HG03280 (cell line): ENCODE data around the gene COL21A1.
"Not testable (repeated sequence)": the region's sequence is repeated elsewhere in the genome, so short reads cannot be mapped to it uniquely, and the experiment has no call there.

Experiments
- ATAC-seq: cut with Tn5 transposase; IDR thresholded peaks from one replicate; pipeline ENCODE4 v1.9.1; 2021; ENCODE audit warnings: mild to moderate bottlenecking, moderate library complexity; ENCODE audit not compliant: unreplicated experiment

The COL21A1 gene

GRCh38 chr6:56021943-56022342 lies 225.4 kb downstream of the COL21A1 start:
- no peak for ATAC-seq

GRCh38 chr6:56019973-56020372 lies 227.4 kb downstream of the COL21A1 start:
- ATAC-seq = no peak

DNA sequence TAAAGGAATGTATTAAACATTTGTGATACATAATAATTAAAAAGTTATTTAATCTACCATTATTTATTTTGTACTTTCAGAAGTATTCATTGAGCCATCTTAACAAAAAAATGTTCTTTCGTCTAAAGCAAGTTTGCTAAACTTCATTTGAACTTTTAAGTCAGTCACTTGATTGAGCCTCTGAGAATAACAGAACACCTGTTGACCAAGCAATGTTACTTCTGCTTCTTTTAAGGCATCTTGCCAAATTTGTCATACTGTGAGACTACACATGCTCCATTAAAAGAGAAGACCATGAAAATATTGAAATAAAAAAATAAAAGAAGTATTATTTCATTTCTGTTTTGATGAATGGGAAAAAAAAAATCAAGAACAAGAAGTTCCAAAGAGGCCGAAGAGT lies 230.2 kb downstream of the COL21A1 start:
- ATAC-seq = no peak

DNA sequence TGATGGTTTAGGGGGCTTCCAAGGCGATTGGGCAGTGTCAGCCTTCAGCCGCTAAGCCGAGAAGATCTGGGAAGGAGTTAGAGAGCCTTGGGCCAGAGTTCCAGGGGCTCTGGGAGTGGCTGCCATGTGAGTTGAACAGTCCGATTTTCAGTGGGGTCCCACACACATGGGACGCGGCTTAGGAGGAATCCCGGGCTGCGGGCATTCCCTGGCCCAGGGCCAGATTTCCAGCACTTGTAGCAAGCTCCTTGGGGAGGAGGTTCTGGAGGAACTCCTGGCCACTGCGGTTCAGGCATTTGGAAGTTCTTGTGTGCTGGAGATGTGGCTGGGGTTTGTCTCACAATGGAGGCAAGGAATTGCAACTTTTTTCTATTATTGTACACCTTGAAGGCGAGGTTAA lies 233.3 kb downstream of the COL21A1 start:
- ATAC-seq = not testable (repeated sequence)

GRCh38 chr6:56009636-56010035 lies 237.7 kb downstream of the COL21A1 start:
- no peak for ATAC-seq
